ENCODE results near the gene B3GNT5. TPM values are rescaled to one million over a fixed set of nuclear protein-coding genes. Genes with fewer than 3 reads are reported as not detected.

B3GNT5 gene
- total and polyA plus RNA-seq, 7 donors: 12.1 to 98.9 (median 54.7) TPM

GRCh38 chr3:183260167-183260904, 7.3 kb downstream of the B3GNT5 start:
- H3K4me1 ChIP-seq: peaks cover 51% of the 10 kb centered on the region
- peak in 1 of 4 donors; percentile 35 for ATAC-seq
- peaks cover 2 to 6% of the 10 kb centered on the region in 2 donors for H3K36me3 ChIP-seq (ENCODE audit: insufficient read depth in 1 of 2, low read depth in 1 of 2)
- H3K9me3 ChIP-seq: no peaks in the 10 kb centered on the region
- DNase-seq: no peak
- no peaks in the 10 kb centered on the region for H3K27me3 ChIP-seq (ENCODE audit: insufficient read depth in 3 of 3, low read length in 2 of 3)
- peak overlapping the region; percentile 12 for H3K27ac ChIP-seq
- intact Hi-C loops (cut with DNase I): no loop called here
- 51 to 66% (median 54%) methylated on average over 7 of the region's 7 CpGs for WGBS, 3 donors
- TF ChIP-seq, protein P1, sequence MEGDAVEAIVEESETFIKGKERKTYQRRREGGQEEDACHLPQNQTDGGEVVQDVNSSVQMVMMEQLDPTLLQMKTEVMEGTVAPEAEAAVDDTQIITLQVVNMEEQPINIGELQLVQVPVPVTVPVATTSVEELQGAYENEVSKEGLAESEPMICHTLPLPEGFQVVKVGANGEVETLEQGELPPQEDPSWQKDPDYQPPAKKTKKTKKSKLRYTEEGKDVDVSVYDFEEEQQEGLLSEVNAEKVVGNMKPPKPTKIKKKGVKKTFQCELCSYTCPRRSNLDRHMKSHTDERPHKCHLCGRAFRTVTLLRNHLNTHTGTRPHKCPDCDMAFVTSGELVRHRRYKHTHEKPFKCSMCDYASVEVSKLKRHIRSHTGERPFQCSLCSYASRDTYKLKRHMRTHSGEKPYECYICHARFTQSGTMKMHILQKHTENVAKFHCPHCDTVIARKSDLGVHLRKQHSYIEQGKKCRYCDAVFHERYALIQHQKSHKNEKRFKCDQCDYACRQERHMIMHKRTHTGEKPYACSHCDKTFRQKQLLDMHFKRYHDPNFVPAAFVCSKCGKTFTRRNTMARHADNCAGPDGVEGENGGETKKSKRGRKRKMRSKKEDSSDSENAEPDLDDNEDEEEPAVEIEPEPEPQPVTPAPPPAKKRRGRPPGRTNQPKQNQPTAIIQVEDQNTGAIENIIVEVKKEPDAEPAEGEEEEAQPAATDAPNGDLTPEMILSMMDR (IDR thresholded peaks at IDR 0.05): no peak
- no peak overlapping the region for H3K4me3 ChIP-seq

DNA sequence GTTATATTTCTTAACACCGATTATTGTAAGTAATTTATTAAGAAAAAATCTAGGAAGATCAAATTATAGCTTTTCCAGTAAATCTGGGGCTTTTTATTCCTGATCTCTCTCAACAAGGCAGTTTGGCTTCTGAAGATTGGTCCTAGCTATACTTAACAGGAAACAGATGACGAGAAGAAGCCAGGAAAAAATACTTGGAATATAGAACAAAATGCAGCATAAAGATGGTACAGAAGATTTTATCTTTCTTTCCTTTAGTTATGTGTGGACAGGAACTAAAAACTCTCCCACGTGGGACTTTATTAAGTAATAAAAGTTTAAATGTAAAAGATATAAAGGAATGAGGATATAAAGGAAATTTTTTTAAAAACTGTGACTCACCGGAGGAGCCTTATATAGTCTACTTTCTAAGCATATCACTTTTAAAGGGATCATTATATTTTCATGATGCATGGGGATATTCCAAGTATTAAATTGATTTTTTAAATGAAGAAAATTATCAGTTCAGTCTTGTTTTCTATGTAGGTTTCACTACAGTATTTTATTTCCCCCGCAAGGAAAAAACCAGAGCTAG, 8.2 kb downstream of the B3GNT5 start:
- TF ChIP-seq, protein P1 (IDR thresholded peaks at IDR 0.05): no peak
- Histone ChIP-seq H3K4me3 (no peak overlapping the region), H3K9me3 (no peaks in the 10 kb centered on the region), H3K27ac (peak overlapping the region; percentile 12), H3K4me1 (peaks cover 54% of the 10 kb centered on the region), H3K27me3 (ENCODE audit: insufficient read depth in 3 of 3, low read length in 2 of 3) (no peaks in the 10 kb centered on the region), H3K36me3 (ENCODE audit: insufficient read depth in 1 of 2, low read depth in 1 of 2) (peaks cover 2 to 6% of the 10 kb centered on the region in 2 donors)
- intact Hi-C loops (cut with DNase I): no loop called here
- DNase-seq: no peak
- 81 to 87% (median 82%) methylated on average over 5 of the region's 5 CpGs for WGBS, 3 donors
- ATAC-seq: no peak

DNA sequence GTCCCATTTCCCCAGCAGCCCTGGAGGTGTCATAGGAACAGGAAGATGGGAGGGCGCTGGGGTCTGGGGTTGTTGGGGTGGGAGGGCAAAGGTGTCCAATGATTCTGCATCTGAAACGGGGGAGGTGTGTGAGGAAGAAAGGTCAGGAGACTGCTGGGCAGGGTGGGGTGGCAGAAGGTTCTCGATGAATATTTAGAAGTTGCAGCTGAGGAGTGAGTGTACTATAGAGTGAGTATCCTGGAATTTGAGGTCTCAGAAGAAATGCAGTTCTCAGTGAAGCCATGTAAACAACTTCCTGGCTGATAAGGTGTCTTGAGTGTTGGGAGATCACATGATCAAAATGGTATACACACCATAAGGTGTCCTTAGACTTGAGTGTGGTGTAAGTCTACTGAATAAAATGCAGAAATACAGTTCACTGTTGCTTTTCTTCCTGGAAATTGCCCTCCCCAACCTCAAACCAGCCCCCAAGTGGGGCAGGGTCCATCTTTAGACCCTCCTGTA, 9.9 kb downstream of the B3GNT5 start:
- 93 to 95% (median 93%) methylated on average over 3 of the region's 3 CpGs for WGBS, 3 donors
- Histone ChIP-seq H3K9me3 (no peaks in the 10 kb centered on the region), H3K36me3 (ENCODE audit: insufficient read depth in 1 of 2, low read depth in 1 of 2) (peaks cover 0 to 2% of the 10 kb centered on the region in 2 donors), H3K4me1 (peaks cover 58% of the 10 kb centered on the region), H3K27ac (no peak overlapping the region), H3K27me3 (ENCODE audit: insufficient read depth in 3 of 3, low read length in 2 of 3) (no peaks in the 10 kb centered on the region), H3K4me3 (no peak overlapping the region)
- TF ChIP-seq, protein P1 (IDR thresholded peaks at IDR 0.05): no peak
- intact Hi-C loops (cut with DNase I): no loop called here
- no peak for DNase-seq
- ATAC-seq: no peak

- ATAC-seq (no peak), DNase-seq (no peak)
- no peak overlapping the region for H3K4me3 ChIP-seq
- intact Hi-C loops (cut with DNase I): no loop called here
- peaks cover 2% of the 10 kb centered on the region in 2 donors for H3K36me3 ChIP-seq (ENCODE audit: insufficient read depth in 1 of 2, low read depth in 1 of 2)
- H3K27ac ChIP-seq: peak overlapping the region; percentile 73
- H3K4me1 ChIP-seq: peaks cover 58% of the 10 kb centered on the region
- no peaks in the 10 kb centered on the region for H3K9me3 ChIP-seq
- TF ChIP-seq, protein P1 (IDR thresholded peaks at IDR 0.05): no peak
- H3K27me3 ChIP-seq (ENCODE audit: insufficient read depth in 3 of 3, low read length in 2 of 3): no peaks in the 10 kb centered on the region
- WGBS, 3 donors: 51 to 63% (median 62%) methylated on average over 5 of the region's 5 CpGs
Observed at GRCh38 chr3:183264268-183264667, 11.2 kb downstream of the B3GNT5 start.

All from psoas muscle (tissue), 8 donors.